ENCODE data around the gene IPPK.
A peak's percentile ranks its signal among the peaks of the same experiment; 100 is the strongest.
"Not testable (repeated sequence)": the region's sequence is repeated elsewhere in the genome, so short reads cannot be mapped to it uniquely, and the experiment has no call there.

IPPK gene

DNA sequence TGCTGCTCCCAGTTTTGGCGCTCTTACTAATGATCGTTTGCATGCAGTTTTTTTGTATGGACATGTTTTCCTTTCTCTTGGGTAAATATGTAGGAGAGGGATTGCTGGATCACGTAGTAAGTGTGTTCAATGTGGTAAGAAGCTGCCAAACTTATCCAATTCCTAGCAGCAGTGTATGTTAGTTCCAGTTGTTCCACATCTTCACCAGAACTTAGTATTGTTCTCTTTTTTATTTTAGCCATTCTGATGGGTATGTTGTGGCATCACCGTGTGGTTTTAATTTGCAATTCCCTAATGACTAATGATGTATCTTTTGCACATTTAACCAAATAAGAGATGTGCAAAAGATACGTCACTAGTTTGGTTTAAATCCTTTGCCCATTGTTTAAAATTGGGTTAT is 65.9 kb downstream of the IPPK start:
- FAIRE-seq, result no peak
- no peak for TF ChIP-seq POLR2A (IDR thresholded peaks at IDR 0.05; ENCODE audit: low read depth, low read length)
- DNase-seq (ENCODE audit: insufficient read length, low spot score), result no peak

DNA sequence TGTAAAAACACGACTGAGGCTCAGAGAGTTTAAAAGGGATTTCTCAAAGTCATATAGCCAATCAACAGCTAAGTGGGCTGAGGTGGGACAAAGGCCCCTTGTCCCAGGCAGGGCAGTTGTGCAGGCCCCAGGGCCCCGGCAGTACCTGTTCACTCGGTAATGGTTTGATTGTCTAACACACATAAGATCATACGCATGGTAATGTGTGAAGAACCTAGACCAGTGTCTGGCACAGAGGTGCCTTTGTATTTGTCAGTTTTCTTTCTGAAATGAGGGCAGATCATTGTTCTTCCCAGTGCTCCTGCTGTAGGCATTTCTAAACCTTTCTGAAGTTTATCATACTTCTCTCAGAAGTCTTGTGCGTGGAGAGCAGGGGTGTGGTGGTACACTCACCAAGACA is 66.8 kb downstream of the IPPK start:
- TF ChIP-seq POLR2A (IDR thresholded peaks at IDR 0.05; ENCODE audit: low read depth, low read length), result no peak
- DNase-seq (ENCODE audit: insufficient read length, low spot score) (no peak), FAIRE-seq (no peak)

GRCh38 chr9:92602413-92602812 is 67.5 kb downstream of the IPPK start:
- FAIRE-seq (no peak), DNase-seq (ENCODE audit: insufficient read length, low spot score) (no peak)
- no peak for TF ChIP-seq POLR2A (IDR thresholded peaks at IDR 0.05; ENCODE audit: low read depth, low read length)

GRCh38 chr9:92601451-92601850 is 68.5 kb downstream of the IPPK start:
- DNase-seq (ENCODE audit: insufficient read length, low spot score) (no peak), FAIRE-seq (no peak)
- no peak for TF ChIP-seq POLR2A (IDR thresholded peaks at IDR 0.05; ENCODE audit: low read depth, low read length)

- no peak for TF ChIP-seq POLR2A (IDR thresholded peaks at IDR 0.05; ENCODE audit: low read depth, low read length)
- FAIRE-seq, result no peak
- DNase-seq (ENCODE audit: insufficient read length, low spot score), result no peak
Observed at GRCh38 chr9:92600462-92601261, 69.3 kb downstream of the IPPK start.

DNA sequence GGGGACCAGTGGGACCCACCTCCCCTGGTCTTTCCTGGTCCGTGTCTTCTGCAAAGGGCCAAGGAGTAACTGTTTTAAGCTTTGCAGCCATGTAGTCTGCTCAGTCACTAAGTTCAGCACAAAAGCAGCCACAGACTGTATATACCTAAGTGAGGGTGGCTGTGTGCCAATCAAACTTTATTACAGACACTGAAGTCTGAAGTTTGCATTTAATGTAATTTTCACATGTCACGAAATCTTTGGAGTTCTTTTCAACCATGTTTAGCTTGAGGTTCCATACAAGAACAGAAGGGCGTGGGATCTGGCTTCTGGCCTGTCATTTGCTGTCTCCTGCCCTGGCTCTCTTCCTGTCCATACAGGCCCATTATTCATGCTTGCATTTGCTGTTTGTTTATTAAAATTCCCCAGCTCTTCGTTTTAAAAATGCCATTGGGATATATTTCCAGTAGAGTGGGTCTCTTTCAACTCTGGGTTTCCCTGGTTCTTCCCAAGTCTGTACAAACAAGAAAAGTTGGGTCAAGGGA is 69.9 kb downstream of the IPPK start:
- no peak for TF ChIP-seq POLR2A (IDR thresholded peaks at IDR 0.05; ENCODE audit: low read depth, low read length)
- DNase-seq (ENCODE audit: insufficient read length, low spot score) (no peak), FAIRE-seq (no peak)

GRCh38 chr9:92598382-92598781 is 71.5 kb downstream of the IPPK start:
- no peak for TF ChIP-seq POLR2A (IDR thresholded peaks at IDR 0.05; ENCODE audit: low read depth, low read length)
- DNase-seq (ENCODE audit: insufficient read length, low spot score) (no peak), FAIRE-seq (no peak)

- no peak for TF ChIP-seq POLR2A (IDR thresholded peaks at IDR 0.05; ENCODE audit: low read depth, low read length)
- DNase-seq (ENCODE audit: insufficient read length, low spot score) (no peak), FAIRE-seq (no peak)
Observed at GRCh38 chr9:92595930-92596329, 74.0 kb downstream of the IPPK start.

- not testable (repeated sequence) for FAIRE-seq; DNase-seq (ENCODE audit: insufficient read length, low spot score)
Observed at GRCh38 chr9:92595075-92595474, 74.9 kb downstream of the IPPK start.

DNA sequence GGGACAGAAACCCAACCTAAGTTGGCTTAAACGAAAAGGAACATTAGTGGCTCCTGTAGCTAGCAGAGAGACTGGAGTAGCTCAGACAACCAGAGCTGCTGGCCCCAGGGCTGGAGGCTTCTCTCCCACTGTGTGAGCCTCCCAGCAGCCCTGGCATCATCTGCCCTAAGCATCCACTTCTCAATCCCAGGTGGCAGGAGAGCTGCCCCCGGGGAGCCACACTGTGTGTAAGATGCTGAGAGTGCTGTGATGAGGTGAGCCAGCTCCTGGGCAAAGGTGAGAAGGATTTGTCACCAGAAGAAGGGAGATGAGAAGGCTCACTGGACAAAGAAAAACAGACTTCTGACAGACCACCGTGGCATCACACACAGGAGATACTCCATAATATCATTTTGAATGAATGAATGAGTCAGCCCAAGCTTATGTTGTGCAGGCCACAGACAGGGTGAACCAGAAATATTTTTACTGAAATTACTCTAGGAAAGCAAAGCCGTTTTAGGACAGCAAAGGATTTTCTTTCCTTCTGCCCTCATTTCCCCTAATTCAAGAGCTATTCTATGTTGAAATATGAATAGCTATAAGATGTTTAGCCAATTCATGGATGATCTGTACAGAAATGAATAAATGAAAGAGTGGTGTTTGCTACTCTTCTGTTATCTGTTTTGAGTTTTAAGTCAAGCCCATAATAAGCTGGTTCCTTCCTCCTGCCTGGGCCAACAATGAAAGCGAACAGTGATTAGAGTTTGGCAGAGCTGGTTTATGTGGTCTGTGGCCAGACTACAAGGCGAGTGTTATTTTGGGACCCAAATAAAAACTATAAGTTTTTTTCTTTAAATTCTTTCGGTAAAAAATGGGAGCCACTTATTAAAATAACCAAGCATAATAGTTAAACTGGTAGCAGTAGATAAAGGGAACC is 76.7 kb downstream of the IPPK start:
- DNase-seq (ENCODE audit: insufficient read length, low spot score) (no peak), FAIRE-seq (no peak)
- TF ChIP-seq POLR2A (IDR thresholded peaks at IDR 0.05; ENCODE audit: low read depth, low read length), result no peak

- DNase-seq (ENCODE audit: insufficient read length, low spot score) (no peak), FAIRE-seq (peak; percentile 6)
- no peak for TF ChIP-seq POLR2A (IDR thresholded peaks at IDR 0.05; ENCODE audit: low read depth, low read length)
Observed at GRCh38 chr9:92592537-92592936, 77.4 kb downstream of the IPPK start.

GRCh38 chr9:92590377-92590776 is 79.6 kb downstream of the IPPK start:
- no peak for DNase-seq (ENCODE audit: insufficient read length, low spot score)
- FAIRE-seq, result peak; percentile 38

GRCh38 chr9:92589923-92590322 is 80.0 kb downstream of the IPPK start:
- FAIRE-seq (no peak), DNase-seq (ENCODE audit: insufficient read length, low spot score) (no peak)
- TF ChIP-seq POLR2A (IDR thresholded peaks at IDR 0.05; ENCODE audit: low read depth, low read length), result no peak

More at GRCh38 chr9:92590377-92590776, 79.6 kb downstream of the IPPK start:
- TF ChIP-seq POLR2A (IDR thresholded peaks at IDR 0.05; ENCODE audit: low read depth, low read length), result no peak

- no peak for TF ChIP-seq POLR2A (IDR thresholded peaks at IDR 0.05; ENCODE audit: low read depth, low read length)
- FAIRE-seq (peak; percentile 27), DNase-seq (ENCODE audit: insufficient read length, low spot score) (no peak)
Observed at GRCh38 chr9:92576175-92576574, 93.8 kb downstream of the IPPK start.

DNA sequence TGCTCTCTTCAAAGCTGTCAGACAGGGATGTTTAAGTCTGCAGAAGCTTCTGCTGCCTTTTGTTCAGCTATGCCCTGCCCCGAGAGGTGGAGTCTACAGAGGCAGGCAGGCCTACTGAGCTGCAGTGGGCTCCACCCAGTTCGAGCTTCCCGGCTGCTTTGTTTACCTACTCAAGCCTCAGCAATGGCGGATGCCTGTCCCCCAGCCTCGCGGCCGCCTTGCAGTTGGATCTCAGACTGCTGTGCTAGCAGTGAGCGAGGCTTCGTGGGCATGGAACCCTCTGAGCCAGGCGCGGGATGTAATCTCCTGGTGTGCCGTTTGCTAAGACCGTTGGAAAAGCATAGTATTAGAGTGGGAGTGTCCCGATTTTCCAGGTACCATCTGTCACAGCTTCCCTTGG is 96.3 kb downstream of the IPPK start:
- not testable (repeated sequence) for FAIRE-seq; DNase-seq (ENCODE audit: insufficient read length, low spot score)

DNA sequence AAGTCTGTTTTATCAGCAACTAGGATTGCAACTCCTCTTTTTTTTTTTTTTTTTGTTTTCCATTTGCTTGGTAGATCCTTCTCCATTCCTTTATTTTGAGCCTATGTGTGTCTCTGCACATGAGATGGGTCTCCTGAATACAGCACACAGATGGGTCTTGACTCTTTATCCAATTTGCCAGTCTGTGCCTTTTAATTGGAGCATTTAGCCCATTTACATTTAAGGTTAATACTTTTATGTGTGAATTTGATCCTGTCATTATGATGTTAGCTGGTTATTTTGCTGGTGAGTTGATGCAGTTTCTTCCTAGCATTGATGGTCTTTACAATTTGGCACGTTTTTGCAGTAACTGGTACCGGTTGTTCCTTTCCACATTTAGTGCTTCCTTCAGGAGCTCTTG is 98.1 kb downstream of the IPPK start:
- not testable (repeated sequence) for DNase-seq (ENCODE audit: insufficient read length, low spot score); FAIRE-seq
